Fibroblast of lung (primary cell): ENCODE results near the gene CA12. TPM values are rescaled to one million over a fixed set of nuclear protein-coding genes. Genes with fewer than 3 reads are reported as not detected.

Source experiments
- DNase-seq, 2 donors: peaks; one replicate each; pipeline versions ENCODE4 v3.0.0 to v3.0.0-alpha.2; 2010; ENCODE audit warnings: low read depth in 2 of 2
- H2AFZ ChIP-seq: 2 replicates; pipeline ENCODE4 v1.5.1; 2012; ENCODE audit warnings: low read length, control low read depth, inconsistent platforms
- H3K27ac ChIP-seq: 2 replicates; pipeline ENCODE4 v1.5.1; 2011; ENCODE audit warnings: low read length, control low read depth; ENCODE audit not compliant: insufficient read depth
- H3K27me3 ChIP-seq: 2 replicates; pipeline ENCODE4 v1.5.1; 2011; ENCODE audit warnings: mild to moderate bottlenecking, low read length; ENCODE audit not compliant: control insufficient read depth, insufficient read depth
- H3K36me3 ChIP-seq: 2 replicates; pipeline ENCODE4 v1.5.1; 2011; ENCODE audit warnings: low read length; ENCODE audit not compliant: control insufficient read depth, insufficient read depth
- H3K4me1 ChIP-seq: 2 replicates; pipeline ENCODE4 v1.5.1; 2011; ENCODE audit warnings: low read length; ENCODE audit not compliant: control insufficient read depth, insufficient read depth; ENCODE audit errors: extremely low read depth
- H3K4me2 ChIP-seq: 2 replicates; pipeline ENCODE4 v1.5.1; 2011; ENCODE audit warnings: low read length, control low read depth; ENCODE audit not compliant: insufficient read depth; ENCODE audit errors: extremely low read depth
- H3K4me3 ChIP-seq, 4 experiments: fragments of 200-600 bp in 1 of 4; sonication (generic) in 1 of 4; replicated peaks in 1 of 4; 2 replicates each; pipeline ENCODE4 v1.5.1; 2011 to 2016; ENCODE audit warnings: low read length in 4 of 4, low read depth in 3 of 4, mild to moderate bottlenecking in 3 of 4, control low read depth in 2 of 4, inconsistent platforms in 1 of 4, mixed read lengths in 1 of 4; ENCODE audit not compliant: insufficient read depth in 1 of 4; ENCODE audit errors: control extremely low read depth in 1 of 4
- H3K79me2 ChIP-seq: 2 replicates; pipeline ENCODE4 v1.5.1; 2012; ENCODE audit warnings: mild to moderate bottlenecking, low read length, inconsistent platforms; ENCODE audit not compliant: control insufficient read depth, insufficient read depth
- H3K9ac ChIP-seq: 2 replicates; pipeline ENCODE4 v1.5.1; 2011; ENCODE audit warnings: mild to moderate bottlenecking, low read length, control low read depth; ENCODE audit not compliant: insufficient read depth
- H3K9me3 ChIP-seq: 2 replicates; pipeline ENCODE4 v1.5.1; 2012; ENCODE audit warnings: low read depth, low read length; ENCODE audit not compliant: control insufficient read depth, insufficient read depth
- H4K20me1 ChIP-seq: 2 replicates; pipeline ENCODE4 v1.5.1; 2011; ENCODE audit warnings: low read length; ENCODE audit not compliant: control insufficient read depth, insufficient read depth; ENCODE audit errors: extremely low read depth
- CTCF ChIP-seq, 2 donors: IDR thresholded peaks in 1 of 2; conservative IDR thresholded peaks in 1 of 2; 1 replicate in 1 of 2; 2 replicates in 1 of 2; pipeline ENCODE4 v1.5.1; 2011 to 2012; ENCODE audit warnings: low read length in 2 of 2, control low read depth in 1 of 2, inconsistent platforms in 1 of 2, low read depth in 1 of 2, mild to moderate bottlenecking in 1 of 2
- EZH2 ChIP-seq: IDR thresholded peaks from 2 replicates; pipeline ENCODE4 v1.5.1; 2012; ENCODE audit warnings: low read length, control low read depth, mild to moderate bottlenecking; ENCODE audit errors: missing control alignments
- polyA plus RNA-seq, 2 donors: library from polyadenylated mRNA; depleted of rRNA in 1 of 2; stranded (reverse) in 1 of 2; unstranded in 1 of 2; fragments of >200 nt; gene quantifications; 2 replicates each; pipeline ENCODE4 v1.2.1, GENCODE V29; 2011 to 2012; ENCODE audit warnings: missing spikeins in 1 of 2
- total RNA-seq: library from RNA; depleted of rRNA; stranded (reverse); fragments of >200 nt; gene quantifications from 2 replicates; pipeline ENCODE4 v1.2.1, GENCODE V29; 2014

Gene CA12
- total and polyA plus RNA-seq, 2 donors (not counting 1 experiment from before 2014, with no cell fraction given), result 30.6 to 48.4 TPM

- Histone ChIP-seq H3K36me3 (no peaks in the 10 kb centered on the region), H3K4me2 (peak within 1 kb of the TSS; percentile 98), H3K4me1 (peaks cover 3% of the 10 kb centered on the region), H3K27ac (peak within 1 kb of the TSS; percentile 73), H3K9ac (peak within 1 kb of the TSS; percentile 84), H3K27me3 (no peaks in the 10 kb centered on the region), H3K4me3 (peak within 1 kb of the TSS; percentile 88 to 99 (median 91)), H4K20me1 (no peaks in the 10 kb centered on the region), H3K79me2 (peaks cover 3% of the 10 kb centered on the region), H3K9me3 (no peaks in the 10 kb centered on the region), H2AFZ (peak within 1 kb of the TSS; percentile 51)
- DNase-seq, result peak; percentile 66 to 72
- peak in 1 of 2 donors; percentile 10 for TF ChIP-seq CTCF (conservative IDR thresholded peaks at IDR 0.05 in 1 of 2, IDR thresholded peaks at IDR 0.05 in 1 of 2; ENCODE audit: low read depth in 1 of 2, low read length in 2 of 2)
- no peak for TF ChIP-seq EZH2
Observed at GRCh38 chr15:63277038-63277892, 104.4 kb downstream of the CA12 start, which contains the start of gene APH1B. Gene APH1B (plus strand): TSS chr15:63277605. CDS start chr15:63277624, 19 bp downstream.

GRCh38 chr15:63276342-63277037 lies 105.2 kb downstream of the CA12 start:
- DNase-seq, result no peak
- no peak for TF ChIP-seq EZH2
- TF ChIP-seq CTCF (conservative IDR thresholded peaks at IDR 0.05 in 1 of 2, IDR thresholded peaks at IDR 0.05 in 1 of 2; ENCODE audit: low read depth in 1 of 2, low read length in 2 of 2), result no peak
- H3K79me2 ChIP-seq, result peaks cover 3% of the 10 kb centered on the region

GRCh38 chr15:63274427-63274826 lies 107.2 kb downstream of the CA12 start:
- H3K4me2 ChIP-seq, result no peak overlapping the region
- TF ChIP-seq CTCF (conservative IDR thresholded peaks at IDR 0.05 in 1 of 2, IDR thresholded peaks at IDR 0.05 in 1 of 2; ENCODE audit: low read depth in 1 of 2, low read length in 2 of 2) (no peak), EZH2 (no peak)
- no peak for DNase-seq
- H3K27ac ChIP-seq, result no peak overlapping the region
- H2AFZ ChIP-seq, result no peak overlapping the region
- H4K20me1 ChIP-seq, result no peaks in the 10 kb centered on the region
- H3K79me2 ChIP-seq, result peaks cover 3% of the 10 kb centered on the region
- no peaks in the 10 kb centered on the region for H3K27me3 ChIP-seq
- H3K36me3 ChIP-seq, result no peaks in the 10 kb centered on the region
- no peaks in the 10 kb centered on the region for H3K9me3 ChIP-seq
- no peak overlapping the region for H3K4me3 ChIP-seq
- H3K9ac ChIP-seq, result no peak overlapping the region
- H3K4me1 ChIP-seq, result peaks cover 3% of the 10 kb centered on the region

More at GRCh38 chr15:63276342-63277037, 105.2 kb downstream of the CA12 start:
- Histone ChIP-seq H3K4me3 (peak overlapping the region; percentile 54 to 90 (median 58)), H2AFZ (peak overlapping the region; percentile 19), H3K4me2 (peak overlapping the region; percentile 91), H4K20me1 (no peaks in the 10 kb centered on the region), H3K9me3 (no peaks in the 10 kb centered on the region), H3K4me1 (peaks cover 3% of the 10 kb centered on the region), H3K9ac (peak overlapping the region; percentile 78), H3K27me3 (no peaks in the 10 kb centered on the region), H3K36me3 (no peaks in the 10 kb centered on the region), H3K27ac (peak overlapping the region; percentile 61)
